HepG2 (cell line): ENCODE data around the gene MAGI1. TPM values are rescaled to one million over a fixed set of nuclear protein-coding genes. Genes with fewer than 3 reads are reported as not detected.

Experiments used
- CEBPG ChIP-seq: IDR thresholded peaks from 2 replicates; pipeline ENCODE4 v1.6.1; 2016
- FOXJ3 ChIP-seq: sonication (generic); formaldehyde crosslinking; IDR thresholded peaks from 2 replicates; pipeline ENCODE4 v1.4.0; 2020; ENCODE audit warnings: missing genetic modification reagents, mild to moderate bottlenecking, borderline replicate concordance
- FOXP1 ChIP-seq, 2 experiments: fragments of 450-650 bp in 1 of 2; IDR thresholded peaks; 2 replicates each; pipeline ENCODE4 v1.6.1; 2017 to 2018; ENCODE audit warnings: antibody characterized with exemption in 1 of 2
- GFI1 ChIP-seq: sonication (generic); formaldehyde crosslinking; IDR thresholded peaks from 2 replicates; pipeline ENCODE4 v1.5.0; 2020; ENCODE audit warnings: missing genetic modification reagents, mild to moderate bottlenecking, borderline replicate concordance
- HOXA3 ChIP-seq: sonication (generic); formaldehyde crosslinking; IDR thresholded peaks from 2 replicates; pipeline ENCODE4 v1.5.0; 2020; ENCODE audit warnings: missing genetic modification reagents
- KDM4B ChIP-seq: sonication (generic); formaldehyde crosslinking; IDR thresholded peaks from 2 replicates; pipeline ENCODE4 v1.4.0; 2020; ENCODE audit warnings: missing genetic modification reagents
- LBX2 ChIP-seq: sonication (generic); formaldehyde crosslinking; IDR thresholded peaks from 2 replicates; pipeline ENCODE4 v1.5.0; 2020; ENCODE audit warnings: missing genetic modification reagents, mild to moderate bottlenecking, borderline replicate concordance
- NR2F1 ChIP-seq, 2 experiments: fragments of 450-650 bp in 1 of 2; formaldehyde crosslinking in 1 of 2; IDR thresholded peaks; 2 replicates each; pipeline versions ENCODE4 v1.5.0 to v1.6.1; 2016 to 2020; ENCODE audit warnings: mild to moderate bottlenecking in 1 of 2, missing compliant biosample characterization in 1 of 2, missing genetic modification reagents in 1 of 2, moderate library complexity in 1 of 2
- PAWR ChIP-seq: sonication (generic); formaldehyde crosslinking; IDR thresholded peaks from 2 replicates; pipeline ENCODE4 v1.4.0; 2020; ENCODE audit warnings: missing genetic modification reagents, mild to moderate bottlenecking, borderline replicate concordance
- PAXIP1 ChIP-seq: sonication (generic); formaldehyde crosslinking; conservative IDR thresholded peaks from 2 replicates; pipeline ENCODE4 v1.4.0; 2020; ENCODE audit warnings: mild to moderate bottlenecking, missing genetic modification reagents, moderate library complexity
- PHF20 ChIP-seq: sonication (generic); formaldehyde crosslinking; IDR thresholded peaks from 2 replicates; pipeline ENCODE4 v1.5.0; 2020; ENCODE audit warnings: mild to moderate bottlenecking, missing genetic modification reagents
- PRMT3 ChIP-seq: sonication (generic); formaldehyde crosslinking; IDR thresholded peaks from 2 replicates; pipeline ENCODE4 v1.8.1; 2022; ENCODE audit warnings: low read depth, mild to moderate bottlenecking, moderate library complexity, missing genetic modification reagents, borderline replicate concordance
- PRPF4 ChIP-seq: fragments of 200-400 bp; formaldehyde crosslinking; IDR thresholded peaks from 2 replicates; pipeline ENCODE4 v1.6.1; 2016; ENCODE audit warnings: low read length, low read depth; ENCODE audit not compliant: poor library complexity, severe bottlenecking
- RFX1 ChIP-seq: fragments of 450-650 bp; IDR thresholded peaks from 2 replicates; pipeline ENCODE4 v1.6.1; 2017
- SNAPC2 ChIP-seq: sonication (generic); formaldehyde crosslinking; IDR thresholded peaks from 2 replicates; pipeline ENCODE4 v1.8.1; 2022; ENCODE audit warnings: mild to moderate bottlenecking, missing genetic modification reagents
- TEAD3 ChIP-seq: optimal IDR thresholded peaks from 2 replicates; pipeline ENCODE3; 2016; ENCODE audit warnings: borderline replicate concordance
- THAP11 ChIP-seq: IDR thresholded peaks from 2 replicates; pipeline ENCODE4 v1.6.1; 2016; ENCODE audit warnings: missing biosample characterization, missing genetic modification reagents
- XRCC5 ChIP-seq: fragments of 200-400 bp; formaldehyde crosslinking; optimal IDR thresholded peaks from 2 replicates; pipeline ENCODE3; 2017; ENCODE audit warnings: mild to moderate bottlenecking, low read length
- ZBTB7A ChIP-seq: sonication (generic); formaldehyde crosslinking; IDR thresholded peaks from 2 replicates; pipeline ENCODE4 v1.8.0; 2022; ENCODE audit warnings: mild to moderate bottlenecking, missing genetic modification reagents
- ZMYM3 ChIP-seq: sonication (generic); formaldehyde crosslinking; IDR thresholded peaks from 2 replicates; pipeline ENCODE4 v1.5.1; 2020; ENCODE audit warnings: mild to moderate bottlenecking, missing genetic modification reagents
- ZNF513 ChIP-seq: sonication (generic); formaldehyde crosslinking; conservative IDR thresholded peaks from 2 replicates; pipeline ENCODE4 v1.5.0; 2020; ENCODE audit warnings: missing genetic modification reagents
- ZNF770 ChIP-seq: sonication (generic); formaldehyde crosslinking; IDR thresholded peaks from 2 replicates; pipeline ENCODE4 v1.5.0; 2020; ENCODE audit warnings: mild to moderate bottlenecking, missing genetic modification reagents
- ZNF879 ChIP-seq: sonication (generic); formaldehyde crosslinking; IDR thresholded peaks from 2 replicates; pipeline ENCODE4 v1.8.1; 2023; ENCODE audit warnings: missing genetic modification reagents
- ZZZ3 ChIP-seq: sonication (generic); formaldehyde crosslinking; IDR thresholded peaks from 2 replicates; pipeline ENCODE4 v1.4.0; 2020; ENCODE audit warnings: missing genetic modification reagents, mild to moderate bottlenecking, borderline replicate concordance
- polyA plus RNA-seq, 8 experiments: library from polyadenylated mRNA; depleted of rRNA in 3 of 8; stranded (reverse) in 7 of 8; unstranded in 1 of 8; fragments of >200 nt; fragmentation: Illumina TruSeq in 4 of 8; extraction: Trizol in 4 of 8; gene quantifications; 2 replicates each; pipeline versions ENCODE4 v1.2.1 to v1.2.3, GENCODE V29; 2011 to 2016; ENCODE audit warnings: low read depth in 4 of 8, missing spikeins in 1 of 8, mixed read lengths in 1 of 8; ENCODE audit not compliant: insufficient read depth in 1 of 8
- total RNA-seq, 5 experiments: library from RNA; depleted of rRNA; stranded (reverse); fragments of >200 nt; fragmentation: Illumina TruSeq; extraction: Trizol; gene quantifications; 2 replicates each; pipeline ENCODE4 v1.2.3, GENCODE V29; 2016; ENCODE audit warnings: low read depth in 1 of 5

Gene MAGI1
- total and polyA plus RNA-seq, 2 of the 13 experiments (the other 11 are each of a cell fraction or from before 2014, with no cell fraction given), result 22.2 to 26.0 TPM

GRCh38 chr3:66073464-66074141 lies 34.9 kb upstream of the MAGI1 start (continued):
- TF ChIP-seq PAXIP1 (CRISPR knock-in tag) (no peak; the same call in 1 of the 2 replicates), SNAPC2 (no peak), LBX2 (no peak), FOXJ3 (CRISPR knock-in tag) (peak; percentile 52; the same call in 1 of the 2 replicates), TEAD3 (CRISPR knock-in tag) (peak; percentile 63), ZNF879 (CRISPR knock-in tag) (no peak), PRPF4 (no peak), ZNF513 (CRISPR knock-in tag) (no peak), ZMYM3 (CRISPR knock-in tag) (no peak), KDM4B (CRISPR knock-in tag) (no peak), NR2F1 (CRISPR knock-in tag; IDR thresholded peaks at IDR 0.05) (0 out of 4 replicates have a peak, but pooled peaks of 1 of the 2 experiments have one; percentile 12), GFI1 (CRISPR knock-in tag) (no peak), PRMT3 (CRISPR knock-in tag) (no peak), PAWR (no peak), THAP11 (CRISPR knock-in tag) (0 out of 2 replicates have a peak, but pooled peaks have one; percentile 28), FOXP1 (IDR thresholded peaks at IDR 0.05) (no peak), FOXP1 (CRISPR knock-in tag; IDR thresholded peaks at IDR 0.05) (peak; percentile 65), CEBPG (CRISPR knock-in tag) (peak; percentile 89), XRCC5 (peak; percentile 38), HOXA3 (CRISPR knock-in tag) (peak; percentile 32; the same call in 1 of the 2 replicates), PHF20 (CRISPR knock-in tag) (no peak), ZNF770 (CRISPR knock-in tag) (no peak), RFX1 (no peak), ZBTB7A (no peak), ZZZ3 (CRISPR knock-in tag) (no peak)
